ENCODE data around the gene VPS37B.

VPS37B gene

DNA sequence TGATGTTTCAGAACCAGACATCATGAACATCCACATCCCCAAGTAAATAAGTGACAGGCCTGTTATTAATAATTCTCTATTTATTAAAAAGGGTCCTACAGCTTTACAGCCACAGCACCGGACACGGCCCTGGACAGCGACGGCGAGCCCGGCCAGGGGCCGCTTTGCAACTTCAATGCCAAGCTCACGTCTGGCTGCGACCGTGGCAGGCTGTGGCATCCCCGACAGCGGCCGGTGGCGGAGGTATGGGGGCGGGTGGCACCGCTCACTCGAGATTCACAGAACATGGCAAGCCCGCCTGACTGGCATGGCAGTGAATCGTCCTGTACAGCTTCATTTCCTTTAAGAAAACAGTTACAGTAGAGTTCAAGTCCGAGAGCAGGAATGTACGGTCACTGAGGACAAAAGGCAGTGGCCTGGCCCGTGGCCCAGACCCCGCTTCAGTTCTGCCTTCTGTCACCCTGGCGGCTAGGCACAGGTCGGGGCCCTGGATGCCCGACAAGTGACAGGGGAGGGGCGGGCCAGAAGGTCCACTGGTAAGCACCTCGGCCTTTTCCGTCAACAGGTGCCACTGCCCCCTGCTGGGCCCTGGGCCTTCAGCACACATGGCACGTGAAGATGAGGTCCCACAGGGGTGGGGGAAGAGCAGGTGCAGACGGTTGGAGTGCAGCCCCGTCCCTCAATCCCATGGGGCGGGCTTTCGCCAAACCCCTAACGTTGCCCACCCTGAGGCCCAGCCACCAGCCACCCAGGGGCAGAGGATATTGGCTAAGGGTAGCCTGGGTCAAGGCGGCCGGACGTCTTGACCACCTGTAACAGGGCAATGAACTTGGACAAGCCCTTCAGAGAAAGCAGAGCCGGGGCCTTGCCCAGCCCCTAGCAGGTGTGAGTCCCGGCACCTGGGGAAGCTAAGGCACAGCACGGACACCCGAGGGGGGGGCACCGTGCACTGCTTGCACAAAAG lies 30.4 kb downstream of the VPS37B start:
- DNase-seq: no peak

DNA sequence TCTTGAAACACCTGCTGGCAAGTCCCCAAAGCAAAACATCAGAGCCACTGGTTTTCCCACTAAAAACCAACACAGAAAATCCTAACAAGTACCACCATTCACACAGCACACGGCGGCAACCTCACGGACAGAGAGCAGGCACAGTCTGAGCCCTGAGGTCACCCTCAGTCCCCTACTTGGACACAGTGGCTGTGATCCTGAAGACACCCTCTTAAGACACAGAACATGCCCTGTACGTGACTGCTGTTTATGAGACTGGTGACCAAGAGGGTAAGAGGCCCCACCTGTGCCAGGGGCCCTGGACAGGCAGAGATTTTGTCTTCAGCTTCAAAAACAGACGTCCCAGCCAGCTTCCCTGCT lies 31.1 kb downstream of the VPS37B start:
- no peak for DNase-seq

DNA sequence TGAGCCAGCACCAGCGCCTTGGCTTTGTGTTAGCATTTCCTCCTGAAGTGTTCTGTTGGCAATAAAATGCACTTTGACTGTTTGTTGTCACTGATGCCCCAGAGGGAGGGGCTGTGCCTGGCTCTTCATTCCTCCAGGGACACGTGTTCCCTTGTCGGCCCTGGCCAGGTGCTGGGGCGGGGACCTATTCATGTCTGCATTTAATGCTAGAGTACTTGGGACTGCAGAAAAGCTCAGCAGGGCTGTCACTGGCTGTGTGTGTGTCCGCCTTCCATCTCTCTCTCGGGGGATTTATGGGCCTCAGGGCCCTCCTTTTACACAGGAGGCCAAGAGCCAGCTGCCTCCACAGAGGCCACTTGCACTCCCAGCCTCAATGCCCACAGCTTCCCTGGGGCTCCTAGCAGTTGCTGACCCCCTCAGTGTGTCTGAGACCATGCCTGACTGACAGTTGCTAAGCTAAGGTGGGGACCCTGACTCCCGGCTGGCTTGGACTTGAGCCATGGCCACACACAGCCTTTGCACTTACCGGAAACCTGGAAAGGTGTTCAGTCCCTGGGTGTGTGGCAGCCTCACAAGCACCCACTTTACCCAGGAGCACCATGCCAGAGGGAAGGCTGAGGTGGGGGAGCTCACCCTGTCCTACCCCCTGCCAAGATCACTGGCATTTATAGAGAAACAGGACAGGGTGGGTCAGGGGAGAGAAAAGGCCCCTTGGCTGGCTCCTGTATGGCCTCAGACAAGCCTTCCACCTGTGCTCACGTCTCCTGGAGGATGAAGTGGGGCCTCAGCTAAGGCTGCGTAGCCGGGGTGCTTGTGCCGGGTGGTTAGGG lies 32.8 kb downstream of the VPS37B start:
- DNase-seq: no peak

DNA sequence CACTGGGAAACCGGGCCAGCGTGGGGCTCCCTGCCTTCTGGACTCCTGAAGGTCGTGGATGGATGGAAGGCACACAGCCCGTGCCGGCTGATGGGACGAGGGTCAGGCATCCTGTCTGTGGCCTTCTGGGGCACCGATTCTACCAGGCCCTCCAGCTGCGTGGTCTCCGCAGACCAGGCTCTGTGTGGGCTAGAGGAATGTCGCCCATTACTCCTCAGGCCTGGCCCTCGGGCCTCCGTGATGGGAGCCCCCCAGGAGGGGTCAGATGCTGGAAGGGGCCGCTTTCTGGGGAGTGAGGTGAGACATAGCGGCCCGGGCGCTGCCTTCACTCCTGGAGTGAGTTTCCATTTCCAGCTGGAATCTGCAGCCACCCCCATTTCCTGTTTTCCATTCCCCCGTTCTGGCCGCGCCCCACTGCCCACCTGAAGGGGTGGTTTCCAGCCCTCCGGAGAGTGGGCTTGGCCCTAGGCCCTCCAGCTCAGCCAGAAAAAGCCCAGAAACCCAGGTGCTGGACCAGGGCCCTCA lies 33.8 kb downstream of the VPS37B start:
- DNase-seq: no peak

- DNase-seq: no peak
These were observed 34.3 kb downstream of the VPS37B start for GRCh38 chr12:122861587-122861970.

- DNase-seq: no peak
These were observed 34.9 kb downstream of the VPS37B start for GRCh38 chr12:122860854-122861586.

DNA sequence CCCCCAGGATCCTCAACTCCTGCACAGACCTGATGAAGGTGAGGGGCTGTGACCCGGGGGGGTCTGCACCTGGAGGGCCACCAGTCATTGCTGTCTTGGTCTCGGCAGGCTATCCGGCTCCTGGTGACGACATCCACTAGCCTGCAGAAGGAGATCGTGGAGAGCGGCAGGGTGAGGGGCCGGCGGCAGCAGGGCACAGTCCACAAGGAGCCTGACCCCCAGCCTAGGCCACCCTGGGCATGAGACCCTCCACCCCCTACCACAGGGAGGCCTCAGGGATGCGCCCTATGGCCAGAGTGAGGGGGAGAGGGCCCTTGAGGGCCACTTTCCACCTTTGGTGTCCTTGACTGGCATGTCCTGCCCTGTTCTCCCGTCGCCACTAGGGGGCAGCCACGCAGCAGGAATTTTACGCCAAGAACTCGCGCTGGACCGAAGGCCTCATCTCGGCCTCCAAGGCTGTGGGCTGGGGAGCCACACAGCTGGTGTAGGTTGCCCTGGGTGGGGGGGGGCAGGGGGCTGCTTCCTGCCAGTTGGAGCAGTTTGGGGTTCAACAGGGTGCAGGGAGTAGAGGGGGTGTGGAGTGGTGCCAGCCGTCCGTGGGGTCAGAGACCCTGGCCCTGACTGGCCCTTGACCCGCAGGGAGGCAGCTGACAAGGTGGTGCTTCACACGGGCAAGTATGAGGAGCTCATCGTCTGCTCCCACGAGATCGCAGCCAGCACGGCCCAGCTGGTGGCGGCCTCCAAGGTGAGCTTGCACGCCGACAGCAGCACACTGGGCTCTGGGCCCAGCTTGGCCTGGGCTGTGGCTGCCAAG lies 35.7 kb downstream of the VPS37B start:
- DNase-seq: peak; percentile 21 to 85

- no peak for DNase-seq
These were observed 36.5 kb downstream of the VPS37B start for GRCh38 chr12:122859303-122860039.

DNA sequence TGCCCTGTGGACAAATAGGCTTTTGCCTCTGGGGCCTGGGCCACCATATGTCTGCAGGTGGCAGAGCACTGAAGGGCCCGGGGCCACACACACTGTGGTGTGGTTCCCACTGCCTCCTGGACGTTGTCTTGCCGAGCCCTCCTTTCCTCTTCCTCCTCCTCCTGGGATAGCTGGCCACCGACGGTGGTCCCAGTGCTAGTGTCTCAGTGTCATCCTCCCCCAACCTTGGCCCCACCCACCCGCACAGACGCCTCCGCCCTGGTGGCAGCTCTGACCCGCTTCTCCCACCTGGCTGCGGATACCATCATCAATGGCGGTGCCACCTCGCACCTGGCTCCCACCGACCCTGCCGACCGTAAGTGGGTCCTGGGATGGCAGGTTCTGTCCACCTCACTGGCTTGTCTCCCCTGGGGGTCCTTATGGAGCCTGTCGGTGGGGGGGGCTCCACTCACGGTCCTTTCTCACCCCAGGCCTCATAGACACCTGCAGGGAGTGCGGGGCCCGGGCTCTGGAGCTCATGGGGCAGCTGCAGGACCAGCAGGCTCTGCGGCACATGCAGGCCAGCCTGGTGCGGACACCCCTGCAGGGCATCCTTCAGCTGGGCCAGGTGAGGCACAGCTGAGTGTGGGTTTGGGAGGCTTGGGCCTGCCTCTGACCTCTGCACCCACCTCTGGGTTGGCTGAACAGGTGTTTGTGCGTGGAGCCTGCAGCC lies 37.2 kb downstream of the VPS37B start:
- no peak for DNase-seq

DNA sequence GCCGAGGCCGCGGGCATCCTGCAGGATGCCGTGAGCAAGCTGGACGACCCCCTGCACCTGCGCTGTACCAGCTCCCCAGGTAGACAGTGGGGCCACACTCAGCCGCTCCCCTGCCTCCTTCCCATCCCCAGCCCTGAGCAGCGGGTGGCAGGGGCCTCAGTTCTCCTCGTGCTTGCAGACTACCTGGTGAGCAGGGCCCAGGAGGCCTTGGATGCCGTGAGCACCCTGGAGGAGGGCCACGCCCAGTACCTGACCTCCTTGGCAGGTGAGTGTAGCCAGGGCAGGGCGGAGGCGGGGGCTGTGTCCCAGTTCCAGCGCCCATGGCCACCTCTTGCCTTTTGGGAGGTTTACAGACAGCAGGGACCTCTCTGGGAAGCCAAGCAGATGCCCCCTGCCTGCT lies 37.8 kb downstream of the VPS37B start:
- no peak for DNase-seq

DNA sequence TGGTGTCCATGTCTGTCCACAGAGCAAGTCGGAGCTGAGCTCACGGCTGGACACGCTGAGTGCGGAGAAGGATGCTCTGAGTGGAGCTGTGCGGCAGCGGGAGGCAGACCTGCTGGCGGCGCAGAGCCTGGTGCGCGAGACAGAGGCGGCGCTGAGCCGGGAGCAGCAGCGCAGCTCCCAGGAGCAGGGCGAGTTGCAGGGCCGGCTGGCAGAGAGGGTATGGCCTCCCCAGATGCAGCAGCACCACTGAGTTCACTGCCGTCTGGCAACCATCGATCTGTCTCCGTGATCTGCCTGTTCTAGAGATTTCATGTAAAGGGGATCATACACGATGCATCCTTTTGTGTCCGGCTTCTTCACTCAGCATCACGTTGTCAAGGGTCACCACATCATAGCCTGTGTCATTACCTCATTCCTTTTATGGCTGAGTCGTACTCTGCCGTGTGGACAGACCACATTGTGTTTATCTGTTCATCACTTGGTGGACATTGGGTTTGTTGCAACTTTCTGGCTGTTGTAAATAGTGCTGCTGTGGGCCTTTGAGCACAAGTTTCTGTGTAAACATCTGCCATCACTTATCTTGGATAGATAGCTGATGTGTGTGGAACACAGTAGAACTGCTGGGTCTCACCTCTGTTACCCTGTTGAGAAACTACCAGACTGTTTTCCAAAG lies 38.8 kb downstream of the VPS37B start:
- no peak for DNase-seq

GRCh38 chr12:122855928-122856831 lies 39.7 kb downstream of the VPS37B start:
- no peak for DNase-seq

DNA sequence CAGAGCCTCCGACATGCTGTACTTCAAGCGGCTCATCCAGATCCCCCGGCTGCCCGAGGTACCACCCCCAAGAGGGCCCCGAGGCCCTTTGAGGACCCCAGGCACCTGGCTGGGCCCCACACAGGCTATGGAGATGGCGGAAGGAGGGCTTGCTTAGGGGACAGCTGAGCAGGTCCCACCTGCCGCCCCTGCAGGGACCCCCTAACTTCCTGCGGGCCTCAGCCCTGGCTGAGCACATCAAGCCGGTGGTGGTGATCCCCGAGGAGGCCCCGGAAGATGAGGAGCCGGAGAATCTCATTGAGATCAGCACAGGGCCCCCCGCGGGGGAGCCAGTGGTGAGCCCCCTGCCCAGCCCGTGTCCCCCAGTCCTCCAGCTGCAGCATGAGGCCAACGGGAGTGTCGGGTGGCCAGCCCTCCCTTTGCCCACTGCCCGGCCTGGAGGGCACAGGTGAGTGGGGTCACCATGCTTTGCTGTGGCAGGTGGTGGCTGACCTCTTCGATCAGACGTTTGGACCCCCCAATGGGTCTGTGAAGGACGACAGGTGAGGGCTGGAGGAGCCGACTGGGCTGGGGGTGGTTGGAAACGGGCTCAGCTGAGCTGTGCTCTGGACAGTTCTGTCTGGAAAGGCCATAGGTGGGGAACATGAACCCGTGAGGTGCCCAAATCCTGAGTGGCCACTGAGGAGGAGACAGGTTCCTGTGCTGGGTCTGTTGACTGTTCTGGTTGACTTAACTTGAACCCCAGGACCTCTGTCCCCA lies 40.7 kb downstream of the VPS37B start:
- DNase-seq: no peak

DNA sequence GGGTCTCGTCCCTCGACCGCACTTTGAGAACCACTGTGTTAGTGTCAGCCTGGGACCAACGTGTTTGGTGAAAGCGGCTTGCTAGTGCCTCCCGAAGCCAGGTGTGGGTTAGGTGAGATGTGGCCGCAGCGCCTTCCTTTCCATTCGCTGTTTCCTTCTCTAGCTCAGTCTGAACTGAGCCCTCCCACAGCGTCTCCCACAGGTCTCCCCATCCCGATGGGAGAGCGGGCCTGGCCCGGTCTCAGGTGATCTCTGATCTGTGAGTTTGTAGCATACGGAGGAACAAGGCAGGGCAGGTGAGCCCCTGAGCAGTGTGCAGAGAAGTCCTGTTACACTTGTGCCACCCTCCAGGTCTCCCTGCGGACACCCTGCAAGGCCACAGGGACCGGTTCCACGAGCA lies 41.4 kb downstream of the VPS37B start:
- no peak for DNase-seq

GRCh38 chr12:122853582-122854245 lies 42.2 kb downstream of the VPS37B start:
- DNase-seq: no peak

GRCh38 chr12:122852336-122853275 lies 43.3 kb downstream of the VPS37B start:
- peak in 1 of 2 experiments; percentile 37 for DNase-seq
